ENCODE data around the gene PCBP3.
A peak's percentile ranks its signal among the peaks of the same experiment; 100 is the strongest.

The PCBP3 gene

GRCh38 chr21:45918011-45918410, 274.5 kb downstream of the PCBP3 start:
- no peak for DNase-seq

- DNase-seq, result no peak
These were observed 275.4 kb downstream of the PCBP3 start for GRCh38 chr21:45918835-45919447.

GRCh38 chr21:45919593-45919992, 276.1 kb downstream of the PCBP3 start:
- DNase-seq, result no peak

GRCh38 chr21:45920824-45921600, 277.5 kb downstream of the PCBP3 start:
- DNase-seq, result no peak

- DNase-seq, result no peak
These were observed 278.4 kb downstream of the PCBP3 start for GRCh38 chr21:45921917-45922316.

- DNase-seq, result no peak
These were observed 279.1 kb downstream of the PCBP3 start for GRCh38 chr21:45922648-45923047.

- peak in 1 of 2 experiments; percentile 56 for DNase-seq
These were observed 279.6 kb downstream of the PCBP3 start for GRCh38 chr21:45923146-45923545.

- no peak for DNase-seq
These were observed 282.8 kb downstream of the PCBP3 start for GRCh38 chr21:45926281-45926680.

GRCh38 chr21:45927032-45927431, 283.5 kb downstream of the PCBP3 start:
- DNase-seq, result no peak

- DNase-seq, result no peak
These were observed 284.6 kb downstream of the PCBP3 start for GRCh38 chr21:45927851-45928850.

- DNase-seq, result no peak
These were observed 285.9 kb downstream of the PCBP3 start for GRCh38 chr21:45929449-45929848.

GRCh38 chr21:45930231-45930760, 286.8 kb downstream of the PCBP3 start:
- DNase-seq, result no peak

- no peak for DNase-seq
These were observed 287.3 kb downstream of the PCBP3 start for GRCh38 chr21:45930792-45931191.

- DNase-seq, result no peak
These were observed 288.0 kb downstream of the PCBP3 start for GRCh38 chr21:45931397-45931969.

- DNase-seq, result no peak
These were observed 289.5 kb downstream of the PCBP3 start for GRCh38 chr21:45932922-45933502.

- no peak for DNase-seq
These were observed 290.6 kb downstream of the PCBP3 start for GRCh38 chr21:45934085-45934484.

- DNase-seq, result no peak
These were observed 291.0 kb downstream of the PCBP3 start for GRCh38 chr21:45934554-45934953.

GRCh38 chr21:45935628-45936027, 292.1 kb downstream of the PCBP3 start:
- DNase-seq, result no peak

GRCh38 chr21:45937721-45938452, 294.4 kb downstream of the PCBP3 start:
- no peak for DNase-seq

- DNase-seq, result no peak
These were observed 294.9 kb downstream of the PCBP3 start for GRCh38 chr21:45938453-45938755.

- no peak for DNase-seq
These were observed 295.4 kb downstream of the PCBP3 start for GRCh38 chr21:45938811-45939520.

All from NCI-H526 (cell line).